GM19467 (cell line): ENCODE measurements around the gene PIKFYVE.
"Not testable (repeated sequence)": the region's sequence is repeated elsewhere in the genome, so short reads cannot be mapped to it uniquely, and the experiment has no call there.

Source experiments
- ATAC-seq: cut with Tn5 transposase; IDR thresholded peaks from one replicate; pipeline ENCODE4 v1.9.1; 2021; ENCODE audit warnings: mild to moderate bottlenecking, moderate library complexity; ENCODE audit not compliant: unreplicated experiment

PIKFYVE gene

DNA sequence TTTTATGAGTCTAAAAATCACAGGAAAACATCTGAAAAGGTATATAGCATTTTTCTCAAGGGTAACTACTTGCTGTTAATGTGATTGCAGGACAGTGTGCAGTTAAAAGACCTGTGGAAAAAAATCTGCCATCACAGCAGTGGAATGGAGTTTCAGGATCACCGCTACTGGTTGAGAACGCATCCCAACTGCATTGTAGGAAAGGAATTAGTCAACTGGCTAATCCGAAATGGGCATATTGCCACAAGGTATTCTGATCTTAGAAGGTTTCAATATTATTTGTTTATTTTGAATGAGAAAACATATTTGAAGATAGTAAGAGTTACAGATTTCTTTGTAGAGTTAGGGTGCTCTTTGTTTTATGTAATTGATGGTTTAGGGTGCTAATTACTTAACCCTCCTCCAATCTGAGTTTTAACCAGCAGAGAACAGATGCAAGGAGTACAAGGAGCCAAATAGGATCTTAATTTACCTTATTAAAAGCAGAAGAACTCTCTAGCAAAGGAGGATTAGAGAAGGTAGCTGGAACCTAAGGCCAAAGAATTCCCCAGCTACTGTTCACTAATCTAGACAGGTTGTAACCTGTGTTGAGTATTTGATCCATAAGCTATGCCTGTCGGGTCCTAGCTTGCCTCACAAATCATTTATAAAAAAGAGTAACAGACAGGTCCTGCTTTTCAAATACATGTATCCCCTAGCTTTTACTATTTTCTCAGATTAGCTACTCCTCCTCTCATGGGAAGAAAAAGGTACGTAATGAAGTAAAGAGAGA is 35.0 kb downstream of the PIKFYVE start:
- no peak for ATAC-seq

DNA sequence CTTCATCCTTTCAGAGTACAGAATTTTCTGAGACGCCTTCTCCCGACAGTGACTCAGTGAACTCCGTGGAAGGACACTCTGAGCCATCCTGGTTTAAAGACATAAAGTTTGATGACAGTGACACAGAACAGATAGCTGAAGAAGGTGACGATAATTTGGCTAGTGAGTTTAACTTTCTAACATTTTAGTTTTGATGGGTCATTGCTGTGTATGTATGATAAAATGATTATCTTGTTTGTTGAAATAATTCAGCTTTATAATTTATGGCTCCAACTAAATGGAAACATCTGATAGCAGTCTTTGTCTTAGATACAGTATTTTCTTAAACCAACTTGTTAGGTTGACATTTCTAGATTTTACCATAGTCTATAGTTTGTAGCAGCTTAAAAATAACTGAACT is 38.1 kb downstream of the PIKFYVE start:
- ATAC-seq = no peak

GRCh38 chr2:208304695-208305094 is 38.6 kb downstream of the PIKFYVE start:
- ATAC-seq = no peak

GRCh38 chr2:208306291-208306690 is 40.2 kb downstream of the PIKFYVE start:
- no peak for ATAC-seq

DNA sequence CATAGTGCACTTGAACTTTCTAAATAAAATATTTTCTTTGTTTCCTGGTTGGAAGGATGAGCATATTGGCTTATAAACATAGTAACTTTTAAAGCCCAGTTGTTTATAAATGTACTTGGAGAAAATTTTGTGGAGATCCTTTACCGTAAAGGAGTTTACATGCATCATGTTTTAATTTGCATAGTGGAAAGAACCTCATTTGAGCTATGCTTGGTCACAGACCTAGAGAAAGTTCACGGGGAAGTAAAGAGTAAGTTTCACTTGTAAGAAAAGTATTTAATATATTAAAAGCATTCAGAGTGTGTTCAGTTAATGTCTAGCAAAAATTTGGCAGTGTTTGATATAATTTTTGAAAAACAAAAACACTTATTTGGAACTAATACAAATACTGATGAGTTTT is 45.3 kb downstream of the PIKFYVE start:
- ATAC-seq = peak; percentile 54

GRCh38 chr2:208311954-208312353 is 45.9 kb downstream of the PIKFYVE start:
- ATAC-seq = no peak

DNA sequence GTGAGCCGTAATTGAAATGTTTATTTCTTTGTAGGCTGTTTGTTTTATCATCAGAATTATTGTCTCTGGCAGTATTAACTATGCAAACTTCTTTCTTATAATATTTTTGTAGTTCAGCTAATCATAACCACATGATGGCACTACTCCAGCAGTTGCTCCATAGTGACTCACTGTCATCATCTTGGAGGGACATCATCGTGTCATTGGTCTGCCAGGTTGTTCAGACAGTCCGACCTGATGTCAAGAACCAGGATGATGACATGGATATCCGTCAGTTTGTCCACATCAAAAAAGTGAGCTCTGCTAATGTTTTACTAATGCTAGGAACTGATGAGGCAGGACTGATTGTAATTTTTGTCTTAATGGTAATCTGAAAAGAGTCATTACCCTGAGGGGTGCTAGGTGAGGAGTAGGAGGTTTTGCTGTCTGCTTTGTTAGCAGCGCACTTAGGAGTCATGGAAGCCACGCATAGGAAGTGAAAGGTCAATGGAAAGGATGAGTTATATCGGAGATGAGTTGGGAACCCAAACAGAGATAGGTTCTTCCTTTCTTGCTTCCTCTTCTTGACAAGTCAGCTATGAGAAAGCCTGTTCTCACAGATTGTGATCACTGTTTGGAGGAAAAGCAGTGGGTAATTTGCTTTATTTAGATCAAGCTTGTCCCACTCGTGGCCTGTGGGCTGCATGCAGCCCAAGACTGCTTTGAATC is 49.2 kb downstream of the PIKFYVE start:
- peak; percentile 46 for ATAC-seq

- no peak for ATAC-seq
Measured at GRCh38 chr2:208318127-208318526, 52.1 kb downstream of the PIKFYVE start.

DNA sequence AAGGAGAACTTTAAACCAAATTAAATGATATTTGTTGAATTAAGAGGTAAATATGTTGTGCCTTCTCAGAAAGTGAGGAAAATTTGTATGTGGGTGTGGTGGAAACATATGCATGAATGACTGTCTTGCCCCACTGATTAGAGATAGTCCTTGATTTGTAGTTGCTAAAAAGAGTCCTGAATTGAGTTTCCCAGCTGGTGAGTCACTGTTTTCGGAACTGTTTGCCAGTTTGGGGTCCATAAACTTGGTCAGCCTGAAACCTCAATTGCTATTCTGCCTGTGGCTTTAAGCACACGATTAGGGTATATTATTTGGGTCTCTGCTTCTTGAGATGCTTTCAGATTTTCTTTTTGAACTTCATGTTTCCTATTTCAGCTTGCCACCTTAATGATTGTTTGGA is 53.3 kb downstream of the PIKFYVE start:
- no peak for ATAC-seq

DNA sequence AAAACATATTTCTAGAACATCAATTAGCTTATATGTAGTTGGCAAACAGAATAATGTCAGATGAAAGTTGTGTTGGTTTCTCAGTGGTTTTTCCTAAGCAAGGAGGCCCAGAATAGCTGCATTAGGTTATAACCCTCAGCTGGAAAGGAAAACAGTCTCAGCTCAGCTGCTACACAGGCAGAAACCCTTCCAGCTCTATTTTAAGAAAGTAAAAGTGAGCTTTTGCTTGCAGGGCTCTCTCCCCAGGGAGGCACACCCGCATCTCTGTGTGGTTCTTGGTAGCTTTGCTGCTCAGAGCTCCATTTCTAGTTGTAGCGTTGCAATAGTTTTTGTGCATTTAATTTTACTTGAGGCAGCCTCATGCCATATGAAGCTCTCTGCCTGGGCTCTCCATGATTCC is 54.6 kb downstream of the PIKFYVE start:
- peak; percentile 82 for ATAC-seq

DNA sequence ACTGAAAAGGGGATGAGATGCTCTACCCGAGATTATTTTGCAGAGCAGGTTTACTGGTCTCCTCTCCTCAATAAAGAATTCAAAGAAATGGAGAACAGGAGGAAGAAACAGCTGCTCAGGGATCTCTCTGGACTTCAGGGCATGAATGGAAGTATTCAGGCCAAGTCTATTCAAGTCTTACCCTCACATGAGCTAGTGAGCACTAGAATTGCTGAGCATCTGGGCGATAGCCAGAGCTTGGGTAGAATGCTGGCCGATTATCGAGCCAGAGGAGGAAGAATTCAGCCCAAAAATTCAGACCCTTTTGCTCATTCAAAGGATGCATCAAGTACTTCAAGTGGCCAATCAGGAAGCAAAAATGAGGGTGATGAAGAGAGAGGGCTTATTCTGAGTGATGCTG is 60.0 kb downstream of the PIKFYVE start:
- ATAC-seq = no peak

DNA sequence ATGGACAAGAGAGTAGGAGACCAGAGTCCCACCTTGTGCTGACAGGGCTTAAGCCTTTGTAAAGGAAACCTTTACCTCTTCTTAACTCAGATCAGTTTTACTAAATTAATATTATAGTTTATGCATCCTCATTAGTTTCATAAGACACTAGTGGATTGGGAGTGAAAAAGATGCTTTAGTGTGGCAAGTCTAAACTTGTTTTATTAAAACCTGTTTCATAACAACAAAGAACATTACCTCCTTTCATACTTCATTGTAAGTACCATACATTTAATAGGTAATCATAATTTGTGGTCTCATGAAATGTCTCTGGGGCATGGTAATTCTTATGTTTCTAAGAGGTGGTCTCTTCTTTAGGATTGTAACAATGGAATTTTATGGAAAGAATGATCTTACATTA is 63.4 kb downstream of the PIKFYVE start:
- ATAC-seq = no peak

DNA sequence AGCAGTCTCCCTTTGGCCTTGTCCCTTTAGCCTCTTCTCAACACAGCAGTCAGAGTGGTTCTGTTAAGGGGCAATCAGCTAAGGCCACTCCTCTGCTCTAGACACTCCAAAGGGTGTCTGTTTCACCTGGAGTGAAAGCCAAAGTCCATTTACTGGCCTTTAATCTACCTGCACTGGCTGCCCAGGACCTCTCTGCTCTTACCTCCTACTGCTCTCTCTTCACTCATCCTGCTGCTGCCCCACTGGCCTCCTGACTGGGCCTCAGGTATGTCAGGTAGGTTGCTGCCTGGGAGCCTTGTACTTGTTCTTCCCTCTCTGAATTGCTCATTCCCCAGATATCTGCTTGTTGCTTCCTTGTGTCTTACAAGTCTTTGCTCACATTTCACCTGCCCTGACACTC is 68.2 kb downstream of the PIKFYVE start:
- ATAC-seq = no peak

DNA sequence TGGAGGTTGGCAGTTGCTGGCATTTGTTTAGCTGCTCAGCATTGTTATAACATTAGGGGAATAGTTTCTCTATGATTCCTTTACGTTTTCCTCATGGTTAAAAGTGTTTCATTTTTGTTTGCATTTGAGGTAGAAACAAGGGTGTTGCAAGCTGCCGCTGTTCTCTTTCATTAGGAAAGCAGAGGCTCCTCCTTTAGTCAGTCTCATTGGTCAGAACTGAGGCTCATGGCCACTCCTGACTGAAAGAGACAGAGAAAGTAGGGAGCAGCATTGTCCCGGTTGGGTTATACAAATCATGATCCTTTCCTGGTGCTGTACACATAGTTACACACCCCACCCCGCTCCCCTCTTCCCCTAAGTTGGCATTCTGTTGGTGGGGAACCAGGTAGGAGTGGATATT is 80.7 kb downstream of the PIKFYVE start:
- no peak for ATAC-seq

GRCh38 chr2:208350610-208351009 is 84.6 kb downstream of the PIKFYVE start:
- no peak for ATAC-seq

DNA sequence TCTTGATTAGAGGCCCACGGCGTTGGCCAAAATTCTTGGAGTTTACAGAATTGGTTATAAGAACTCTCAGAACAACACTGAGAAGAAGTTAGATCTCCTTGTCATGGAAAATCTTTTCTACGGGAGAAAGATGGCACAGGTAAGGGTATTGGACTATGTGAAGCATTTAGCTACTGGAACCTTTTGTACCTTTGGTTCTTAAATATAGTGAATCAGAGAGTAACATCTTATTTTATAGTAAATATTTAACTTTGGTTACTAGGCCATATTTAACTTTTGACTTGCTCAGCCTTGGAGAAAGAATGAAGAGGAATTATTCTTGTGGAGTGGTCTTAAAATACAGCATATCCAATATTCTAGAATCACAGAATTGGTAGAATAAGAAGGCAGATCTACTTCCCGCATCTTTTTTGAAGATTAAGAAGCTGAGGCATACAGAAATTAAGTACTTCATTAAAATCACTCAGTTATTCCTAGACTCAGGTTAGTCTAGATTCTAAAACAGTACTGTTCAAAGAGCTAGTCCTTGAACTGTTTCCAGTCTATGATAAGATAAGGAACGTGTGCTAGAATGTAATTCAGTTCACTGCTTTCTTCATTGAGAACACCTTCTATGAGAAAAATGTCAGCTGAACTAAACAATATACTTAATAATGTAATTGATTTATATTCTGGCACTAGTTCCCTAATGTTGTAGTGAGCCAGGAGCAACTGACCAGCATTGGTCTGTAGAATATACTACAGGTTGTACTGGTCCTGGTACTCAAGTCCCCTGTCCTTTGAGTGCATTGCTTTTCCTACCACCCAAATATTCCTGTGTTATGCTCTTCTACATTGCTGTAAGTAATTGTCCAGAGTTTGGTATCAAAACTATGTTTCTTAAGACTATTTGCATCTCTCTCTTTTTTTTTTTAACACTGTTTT is 86.9 kb downstream of the PIKFYVE start:
- no peak for ATAC-seq

DNA sequence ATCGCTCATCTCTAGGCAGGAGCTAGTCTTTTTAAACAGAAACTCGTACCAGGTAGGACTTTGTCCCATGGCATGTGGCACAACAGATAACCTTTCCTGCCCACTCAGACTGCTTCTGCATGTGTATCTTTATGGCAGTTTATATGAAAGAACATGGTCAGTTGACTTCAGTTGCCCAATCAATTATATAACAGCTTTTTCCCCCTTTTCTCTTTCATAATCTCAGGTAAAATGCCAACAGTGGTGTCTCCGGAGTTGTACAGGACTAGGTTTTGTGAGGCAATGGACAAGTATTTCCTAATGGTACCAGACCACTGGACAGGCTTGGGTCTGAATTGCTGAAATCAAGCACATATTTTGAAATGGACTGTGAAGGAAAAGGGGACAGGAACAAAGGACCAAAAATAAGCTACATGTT is 88.9 kb downstream of the PIKFYVE start:
- no peak for ATAC-seq

DNA sequence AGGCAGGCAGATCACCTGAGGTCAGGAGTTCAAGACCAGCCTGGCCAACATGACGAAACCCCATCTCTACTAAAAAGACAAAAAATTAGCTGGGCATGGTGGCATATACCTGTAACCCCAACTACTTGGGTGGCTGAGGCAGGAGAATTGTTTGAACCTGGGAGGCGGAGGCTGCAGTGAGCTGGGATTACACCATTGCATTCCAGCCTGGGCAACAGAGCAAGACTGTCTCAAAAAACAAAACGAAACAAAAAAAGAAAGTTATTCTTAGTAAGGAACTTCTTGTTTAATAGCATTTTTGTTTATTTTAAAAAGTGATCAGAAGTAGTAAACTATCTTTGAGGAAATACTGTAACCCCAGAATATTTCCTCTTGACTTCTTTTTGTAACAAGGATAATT is 90.4 kb downstream of the PIKFYVE start:
- not testable (repeated sequence) for ATAC-seq

GRCh38 chr2:208356846-208357574 is 91.0 kb downstream of the PIKFYVE start:
- ATAC-seq = no peak

DNA sequence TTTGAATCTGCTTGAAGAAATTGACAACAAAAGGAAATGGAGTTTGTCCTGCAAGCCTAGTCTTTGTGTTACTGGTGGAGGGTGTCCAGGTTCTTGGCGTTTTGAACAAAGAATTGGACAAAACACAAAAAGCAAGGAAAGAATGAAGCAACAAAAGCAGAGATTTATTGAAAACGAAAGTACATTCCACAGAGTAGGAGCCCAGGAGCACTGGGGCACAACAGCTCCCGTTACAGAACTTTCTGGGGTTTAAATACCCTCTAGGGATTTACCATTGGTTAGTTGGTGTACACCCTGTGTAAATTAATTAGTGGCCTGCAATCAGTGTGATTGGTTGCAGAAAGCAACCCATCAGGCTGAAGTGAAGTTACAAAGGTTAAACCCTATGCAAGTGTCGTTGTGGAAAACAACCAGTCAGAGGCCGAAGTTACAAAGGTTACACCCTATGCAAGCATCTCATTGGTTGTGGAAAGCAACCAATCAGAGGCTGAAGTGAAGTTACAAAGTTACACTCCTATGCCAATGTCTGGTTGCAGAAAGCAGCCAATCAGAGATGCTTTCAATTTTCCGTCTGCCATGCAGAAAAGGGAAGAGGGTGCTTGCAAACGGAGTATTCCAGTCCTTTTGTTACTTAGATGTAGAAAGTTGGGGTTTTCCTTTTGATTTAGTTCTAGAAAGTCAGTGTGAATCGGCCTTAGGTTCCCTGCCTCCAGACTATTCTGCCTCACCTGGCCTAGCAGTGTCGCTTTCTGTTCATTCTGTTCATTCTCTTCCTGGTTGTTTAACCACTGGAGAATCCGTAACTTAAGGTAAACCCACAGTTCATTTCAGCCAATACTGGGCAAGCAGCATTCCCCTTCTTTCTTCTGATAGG is 92.9 kb downstream of the PIKFYVE start:
- ATAC-seq = no peak
